DND-41 (cell line): ENCODE measurements around the gene NACC2.

Experiments
- ATAC-seq: fragments of 200-7000 bp; cut with Tn5 transposase; 3 replicates; pipeline ENCODE4 v1.9.1; 2021; ENCODE audit warnings: low read depth; ENCODE audit not compliant: insufficient read depth
- DNase-seq: peaks from one replicate; pipeline ENCODE4 v3.0.0-alpha.2; 2020
- H2AFZ ChIP-seq: 2 replicates; pipeline ENCODE4 v1.6.0; 2012; ENCODE audit warnings: low read depth, low read length
- H3K27ac ChIP-seq: 2 replicates; pipeline ENCODE4 v1.5.1; 2012; ENCODE audit warnings: low read length, inconsistent platforms
- H3K27me3 ChIP-seq: fragments of 200-600 bp; sonication (generic); 2 replicates; pipeline ENCODE4 v1.6.0; 2012; ENCODE audit warnings: low read length, mild to moderate bottlenecking, inconsistent platforms; ENCODE audit not compliant: insufficient read depth, poor library complexity
- H3K36me3 ChIP-seq: 2 replicates; pipeline ENCODE4 v1.5.1; 2012; ENCODE audit warnings: low read length, inconsistent platforms; ENCODE audit not compliant: insufficient read depth
- H3K4me1 ChIP-seq: 2 replicates; pipeline ENCODE4 v1.5.1; 2012; ENCODE audit warnings: mild to moderate bottlenecking, low read length; ENCODE audit not compliant: insufficient read depth
- H3K4me2 ChIP-seq: 2 replicates; pipeline ENCODE4 v1.6.0; 2012; ENCODE audit warnings: mild to moderate bottlenecking, moderate library complexity, low read length, inconsistent platforms; ENCODE audit not compliant: insufficient read depth
- H3K4me3 ChIP-seq, 2 experiments: fragments of 200-600 bp in 1 of 2; shearing (Covaris generic) in 1 of 2; 2 replicates each; pipeline ENCODE4 v1.5.1; 2012 to 2016; ENCODE audit warnings: inconsistent platforms in 2 of 2, low read length in 2 of 2, mild to moderate bottlenecking in 2 of 2, low read depth in 1 of 2, moderate library complexity in 1 of 2
- H3K79me2 ChIP-seq: 2 replicates; pipeline ENCODE4 v1.6.0; 2012; ENCODE audit warnings: low read length, inconsistent platforms; ENCODE audit not compliant: insufficient read depth
- H3K9ac ChIP-seq: 2 replicates; pipeline ENCODE4 v1.6.0; 2012; ENCODE audit warnings: low read depth, mild to moderate bottlenecking, inconsistent platforms, low read length, moderate library complexity
- H3K9me3 ChIP-seq: 2 replicates; pipeline ENCODE4 v1.5.1; 2012; ENCODE audit warnings: low read length, moderate library complexity, mild to moderate bottlenecking, inconsistent platforms; ENCODE audit not compliant: insufficient read depth, severe bottlenecking
- H4K20me1 ChIP-seq: 2 replicates; pipeline ENCODE4 v1.6.0; 2012; ENCODE audit warnings: low read length; ENCODE audit not compliant: insufficient read depth
- CTCF ChIP-seq: IDR thresholded peaks from 2 replicates; pipeline ENCODE4 v1.5.1; 2012; ENCODE audit warnings: borderline replicate concordance, low read length, moderate library complexity, mild to moderate bottlenecking; ENCODE audit not compliant: poor library complexity, severe bottlenecking; ENCODE audit errors: extremely low read depth
- EZH2 ChIP-seq: IDR thresholded peaks from 3 replicates; pipeline ENCODE4 v1.6.1; 2012; ENCODE audit warnings: borderline replicate concordance, low read depth, mild to moderate bottlenecking, moderate library complexity, low read length, inconsistent platforms; ENCODE audit not compliant: severe bottlenecking

Gene NACC2

GRCh38 chr9:135970128-135970815 is 124.8 kb downstream of the NACC2 start:
- Histone ChIP-seq H3K27ac (no peak overlapping the region), H3K4me2 (no peak overlapping the region), H2AFZ (no peak overlapping the region), H3K4me3 (no peak overlapping the region), H3K9me3 (no peaks in the 10 kb centered on the region), H3K79me2 (no peaks in the 10 kb centered on the region), H3K36me3 (no peaks in the 10 kb centered on the region), H3K4me1 (peaks cover 4% of the 10 kb centered on the region; the same call in 1 of the 2 replicates), H3K27me3 (no peaks in the 10 kb centered on the region), H3K9ac (no peak overlapping the region), H4K20me1 (peaks cover 22% of the 10 kb centered on the region)
- TF ChIP-seq EZH2 (no peak), CTCF (no peak)
- DNase-seq, result no peak
- no peak for ATAC-seq

GRCh38 chr9:135969064-135969683 is 125.9 kb downstream of the NACC2 start:
- Histone ChIP-seq H3K36me3 (no peaks in the 10 kb centered on the region), H3K4me3 (no peak overlapping the region), H3K4me2 (no peak overlapping the region), H3K27me3 (no peaks in the 10 kb centered on the region), H4K20me1 (peaks cover 22% of the 10 kb centered on the region), H3K4me1 (peaks cover 4% of the 10 kb centered on the region; the same call in 1 of the 2 replicates), H3K79me2 (no peaks in the 10 kb centered on the region), H2AFZ (no peak overlapping the region), H3K27ac (no peak overlapping the region), H3K9ac (no peak overlapping the region), H3K9me3 (no peaks in the 10 kb centered on the region)
- no peak for TF ChIP-seq CTCF
- no peak for TF ChIP-seq EZH2
- no peak for ATAC-seq
- no peak for DNase-seq

GRCh38 chr9:135968601-135969000 is 126.5 kb downstream of the NACC2 start:
- Histone ChIP-seq H3K4me3 (no peak overlapping the region), H4K20me1 (peaks cover 22% of the 10 kb centered on the region), H2AFZ (no peak overlapping the region), H3K79me2 (no peaks in the 10 kb centered on the region), H3K27ac (no peak overlapping the region), H3K9ac (no peak overlapping the region), H3K4me1 (peaks cover 4% of the 10 kb centered on the region; the same call in 1 of the 2 replicates), H3K4me2 (no peak overlapping the region), H3K36me3 (no peaks in the 10 kb centered on the region), H3K9me3 (no peaks in the 10 kb centered on the region), H3K27me3 (no peaks in the 10 kb centered on the region)
- ATAC-seq, result no peak
- TF ChIP-seq CTCF (no peak), EZH2 (no peak)
- DNase-seq, result no peak
